ENCODE data around the gene PDE4D.

Gene PDE4D

DNA sequence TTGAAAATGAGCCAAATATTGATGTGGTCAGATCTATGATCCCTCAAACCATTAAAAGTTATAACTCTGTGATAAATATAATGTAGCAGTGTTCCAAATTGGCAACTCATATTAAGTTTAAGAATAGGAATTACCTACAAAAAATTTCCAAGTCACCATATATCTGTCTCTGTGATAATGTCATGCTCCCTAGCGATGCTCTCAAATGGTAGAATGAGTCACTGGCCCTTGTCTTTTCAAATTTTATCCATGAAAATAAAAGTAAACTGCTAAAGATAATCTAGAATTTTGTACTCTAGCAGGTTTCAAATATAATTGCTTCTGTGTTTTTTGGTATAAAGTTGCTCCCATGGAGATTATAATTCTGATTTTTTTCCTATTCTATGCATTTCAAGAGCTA, 277.1 kb downstream of the PDE4D start:
- TF ChIP-seq, protein P1, sequence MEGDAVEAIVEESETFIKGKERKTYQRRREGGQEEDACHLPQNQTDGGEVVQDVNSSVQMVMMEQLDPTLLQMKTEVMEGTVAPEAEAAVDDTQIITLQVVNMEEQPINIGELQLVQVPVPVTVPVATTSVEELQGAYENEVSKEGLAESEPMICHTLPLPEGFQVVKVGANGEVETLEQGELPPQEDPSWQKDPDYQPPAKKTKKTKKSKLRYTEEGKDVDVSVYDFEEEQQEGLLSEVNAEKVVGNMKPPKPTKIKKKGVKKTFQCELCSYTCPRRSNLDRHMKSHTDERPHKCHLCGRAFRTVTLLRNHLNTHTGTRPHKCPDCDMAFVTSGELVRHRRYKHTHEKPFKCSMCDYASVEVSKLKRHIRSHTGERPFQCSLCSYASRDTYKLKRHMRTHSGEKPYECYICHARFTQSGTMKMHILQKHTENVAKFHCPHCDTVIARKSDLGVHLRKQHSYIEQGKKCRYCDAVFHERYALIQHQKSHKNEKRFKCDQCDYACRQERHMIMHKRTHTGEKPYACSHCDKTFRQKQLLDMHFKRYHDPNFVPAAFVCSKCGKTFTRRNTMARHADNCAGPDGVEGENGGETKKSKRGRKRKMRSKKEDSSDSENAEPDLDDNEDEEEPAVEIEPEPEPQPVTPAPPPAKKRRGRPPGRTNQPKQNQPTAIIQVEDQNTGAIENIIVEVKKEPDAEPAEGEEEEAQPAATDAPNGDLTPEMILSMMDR (IDR thresholded peaks at IDR 0.05; ENCODE audit: low read depth, low read length) = no peak
- no peaks in the 10 kb centered on the region for H3K9me3 ChIP-seq (ENCODE audit: severe bottlenecking)

DNA sequence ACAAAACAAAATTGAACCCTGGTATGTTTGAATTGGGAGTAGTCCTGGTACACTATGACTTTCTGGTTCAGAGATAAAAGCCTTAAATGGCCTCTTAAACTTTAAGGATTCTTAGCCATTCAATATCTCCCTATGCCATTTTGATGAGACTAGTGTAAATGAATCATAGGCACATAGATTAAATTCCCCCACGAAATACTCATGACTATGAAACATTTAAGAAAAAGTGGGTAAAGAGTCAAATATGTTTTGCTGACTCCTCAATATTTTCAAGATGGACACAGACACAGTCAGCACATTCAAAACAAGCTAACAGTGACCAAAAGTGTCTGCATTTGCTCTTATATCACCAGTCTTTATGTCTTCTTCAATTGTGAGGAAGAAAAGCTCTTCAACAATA, 278.3 kb downstream of the PDE4D start:
- no peak overlapping the region for H3K4me3 ChIP-seq (ENCODE audit: low read depth, low read length)
- no peak overlapping the region for H3K27ac ChIP-seq
- TF ChIP-seq, protein P1 (IDR thresholded peaks at IDR 0.05; ENCODE audit: low read depth, low read length) = no peak
- no peaks in the 10 kb centered on the region for H3K27me3 ChIP-seq (ENCODE audit: insufficient read depth, low read depth, severe bottlenecking)
- DNase-seq = no peak
- no peaks in the 10 kb centered on the region for H3K36me3 ChIP-seq
- no peaks in the 10 kb centered on the region for H3K9me3 ChIP-seq (ENCODE audit: severe bottlenecking)

More for the DNA sequence above, 277.1 kb downstream of the PDE4D start:
- H3K27ac ChIP-seq = no peak overlapping the region
- H3K36me3 ChIP-seq = no peaks in the 10 kb centered on the region
- no peak for DNase-seq
- no peaks in the 10 kb centered on the region for H3K27me3 ChIP-seq (ENCODE audit: insufficient read depth, low read depth, severe bottlenecking)
- H3K4me3 ChIP-seq (ENCODE audit: low read depth, low read length) = no peak overlapping the region

DNA sequence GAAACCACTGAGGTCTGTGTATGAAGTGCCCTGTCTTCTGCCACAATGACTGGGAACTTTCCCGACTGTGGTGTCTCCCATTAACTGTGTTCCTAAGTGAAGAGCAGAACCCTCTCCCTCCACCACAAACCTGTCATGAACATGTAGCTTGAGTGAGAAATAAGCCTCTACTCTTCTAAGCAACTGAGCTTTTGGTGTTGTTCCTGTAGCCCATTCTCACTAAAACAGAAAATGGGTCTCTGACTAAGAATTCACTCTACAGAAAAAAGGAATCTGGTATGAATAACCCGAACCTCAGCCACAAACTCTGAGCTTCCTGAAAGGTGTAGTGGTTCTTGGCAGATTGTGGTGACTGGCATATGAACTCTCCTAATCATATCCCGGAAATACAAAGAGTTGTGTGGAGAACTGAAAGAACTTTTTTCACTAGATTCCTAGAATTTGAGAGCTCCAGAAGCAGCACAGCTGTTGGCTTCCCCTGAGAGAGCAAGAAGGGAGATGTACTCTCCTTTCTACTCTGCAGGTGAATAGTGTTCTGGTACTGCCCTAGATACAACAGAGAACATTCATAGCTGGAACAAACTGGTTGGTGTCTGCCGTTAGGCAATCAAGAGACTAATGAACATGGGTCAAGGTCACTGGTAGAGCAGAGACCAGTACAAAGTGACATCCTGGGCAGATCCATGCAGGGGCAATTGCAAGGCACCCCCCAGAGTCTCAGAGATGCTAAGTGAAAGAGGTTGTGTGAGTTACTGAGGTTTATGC, 283.8 kb downstream of the PDE4D start:
- Histone ChIP-seq H3K4me3 (ENCODE audit: low read depth, low read length) (no peak overlapping the region), H3K27ac (no peak overlapping the region), H3K9me3 (ENCODE audit: severe bottlenecking) (no peaks in the 10 kb centered on the region), H3K27me3 (ENCODE audit: insufficient read depth, low read depth, severe bottlenecking) (no peaks in the 10 kb centered on the region), H3K36me3 (no peaks in the 10 kb centered on the region)
- TF ChIP-seq, protein P1 (IDR thresholded peaks at IDR 0.05; ENCODE audit: low read depth, low read length) = no peak
- no peak for DNase-seq

DNA sequence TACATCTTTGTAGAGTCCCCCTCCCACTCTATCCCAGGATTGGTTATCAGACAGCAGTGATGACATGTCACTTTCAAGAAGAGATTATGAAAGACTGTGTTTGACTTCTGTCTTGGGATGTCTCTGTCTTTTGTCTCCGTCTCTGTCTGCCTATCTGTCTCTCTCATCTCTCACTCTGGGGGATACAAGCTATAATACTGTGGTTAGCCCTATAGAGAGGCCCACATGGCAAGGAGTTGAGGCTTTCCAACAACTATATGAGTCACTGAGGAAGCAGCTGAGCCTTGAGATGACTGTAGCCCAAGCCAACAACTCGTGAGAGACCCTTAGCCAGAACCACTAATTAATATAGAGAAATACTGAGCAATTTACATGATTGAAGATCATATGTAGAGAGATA, 284.8 kb downstream of the PDE4D start:
- no peak for DNase-seq
- H3K4me3 ChIP-seq (ENCODE audit: low read depth, low read length) = no peak overlapping the region
- H3K9me3 ChIP-seq (ENCODE audit: severe bottlenecking) = no peaks in the 10 kb centered on the region
- no peaks in the 10 kb centered on the region for H3K27me3 ChIP-seq (ENCODE audit: insufficient read depth, low read depth, severe bottlenecking)
- no peak overlapping the region for H3K27ac ChIP-seq
- TF ChIP-seq, protein P1 (IDR thresholded peaks at IDR 0.05; ENCODE audit: low read depth, low read length) = no peak
- no peaks in the 10 kb centered on the region for H3K36me3 ChIP-seq

DNA sequence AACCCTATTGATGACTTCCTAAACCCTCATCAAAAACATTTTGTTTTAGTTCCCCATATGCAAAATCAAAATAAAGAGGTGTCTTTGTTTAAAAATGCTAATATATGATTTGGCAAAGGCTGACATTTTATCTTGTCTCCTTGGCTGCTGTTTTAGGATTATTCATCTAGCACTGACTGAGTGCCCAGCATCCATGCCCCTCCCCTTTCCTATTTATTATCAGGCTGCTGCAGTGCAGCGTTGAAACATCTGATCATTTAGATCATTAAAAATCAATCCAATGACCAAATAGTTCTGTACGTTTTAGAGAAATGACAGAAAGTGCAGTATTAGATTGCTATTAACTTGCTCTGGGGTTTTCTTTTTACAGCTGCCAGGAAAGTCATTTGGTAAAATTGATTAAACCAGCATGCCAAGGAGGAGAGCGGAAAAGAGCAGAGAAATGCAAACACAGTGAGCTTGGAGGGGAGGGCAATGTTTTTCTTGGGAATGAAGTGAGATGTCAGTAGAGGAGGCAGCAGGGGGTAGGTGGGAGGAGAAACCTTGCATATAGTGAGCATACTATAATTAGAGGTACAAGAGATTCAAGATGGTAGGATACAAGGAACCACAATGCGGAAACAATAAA, 286.3 kb downstream of the PDE4D start:
- Histone ChIP-seq H3K27me3 (ENCODE audit: insufficient read depth, low read depth, severe bottlenecking) (no peaks in the 10 kb centered on the region), H3K27ac (no peak overlapping the region), H3K36me3 (no peaks in the 10 kb centered on the region), H3K9me3 (ENCODE audit: severe bottlenecking) (no peaks in the 10 kb centered on the region), H3K4me3 (ENCODE audit: low read depth, low read length) (no peak overlapping the region)
- TF ChIP-seq, protein P1 (IDR thresholded peaks at IDR 0.05; ENCODE audit: low read depth, low read length) = no peak
- DNase-seq = no peak
